Transverse colon (tissue), 3 donors: Measurements from ENCODE around the gene ABCA6.

Experiments used
- CTCF ChIP-seq, 5 experiments: fragments of 200-600 bp in 3 of 5; fragments of 450-650 bp in 2 of 5; sonication (generic) in 3 of 5; IDR thresholded peaks; 1 replicate in 2 of 5; 2 replicates in 3 of 5; pipeline ENCODE4 v1.5.1; 2016 to 2017; ENCODE audit warnings: antibody characterized with exemption in 5 of 5, inconsistent platforms in 3 of 5, mild to moderate bottlenecking in 2 of 5, moderate library complexity in 1 of 5
- EP300 ChIP-seq: sonication (generic); formaldehyde crosslinking; IDR thresholded peaks from one replicate; pipeline ENCODE4 v1.6.1; 2017; ENCODE audit warnings: antibody characterized with exemption, low read depth

GRCh38 chr17:69031839-69032238 is 109.9 kb downstream of the ABCA6 start:
- no peak for TF ChIP-seq CTCF (IDR thresholded peaks at IDR 0.05)
- no peak for TF ChIP-seq EP300
